Occipital lobe (tissue), 2 donors: ENCODE results near the gene STAMBPL1. TPM values are rescaled to one million over a fixed set of nuclear protein-coding genes. Genes with fewer than 3 reads are reported as not detected.
"Not testable (repeated sequence)": the region's sequence is repeated elsewhere in the genome, so short reads cannot be mapped to it uniquely, and the experiment has no call there.

Source experiments
- DNase-seq: peaks from one replicate; lab custom pipeline; 2025; lab: John Stamatoyannopoulos, UW
- total RNA-seq: library from RNA; depleted of rRNA; stranded (reverse); fragments of >200 nt; gene quantifications from one replicate; pipeline ENCODE4 v1.2.3, GENCODE V29; 2014

The STAMBPL1 gene
- 7.8 TPM for total RNA-seq

DNA sequence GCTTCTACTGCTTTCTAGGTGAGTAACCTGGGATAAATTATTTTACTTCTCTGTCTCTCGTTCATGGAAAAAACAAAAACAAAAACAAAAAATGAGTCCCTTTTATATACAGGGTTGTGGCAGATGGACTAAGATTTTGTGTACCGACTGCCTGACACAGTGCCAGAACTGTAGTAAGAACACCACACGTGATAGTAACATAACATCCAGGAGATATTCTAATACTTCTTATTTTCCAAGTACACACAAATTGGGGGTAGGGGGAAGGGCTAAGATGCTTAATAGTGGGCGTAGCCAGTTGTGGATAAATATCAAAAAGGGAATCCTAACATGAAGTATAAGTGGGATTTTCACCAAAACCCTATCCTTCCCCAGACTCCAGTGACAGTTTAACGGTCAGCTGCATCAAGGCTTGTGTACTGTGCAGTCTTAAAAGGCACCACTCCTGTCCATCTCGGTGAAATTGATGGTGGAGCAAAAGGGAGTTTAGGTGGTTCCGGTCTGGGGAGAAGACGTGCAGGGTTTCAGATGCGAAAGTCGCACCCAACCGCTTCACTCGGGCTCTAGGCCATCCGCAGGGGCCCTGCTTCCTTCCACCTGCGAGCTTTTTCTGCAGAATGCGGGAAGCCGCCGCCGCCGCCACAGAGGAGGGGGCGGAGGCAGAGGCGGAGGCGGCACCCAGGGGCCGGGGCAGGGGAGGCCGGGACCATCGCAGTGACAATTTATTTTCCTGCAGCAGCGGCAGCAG is at the start of gene STAMBPL1:
Gene STAMBPL1, plus strand, starts transcription at position 712 of the 748 bp plus-strand sequence. CDS start 21,464 bp downstream, outside the sequence.
- peak; percentile 63 for DNase-seq

DNA sequence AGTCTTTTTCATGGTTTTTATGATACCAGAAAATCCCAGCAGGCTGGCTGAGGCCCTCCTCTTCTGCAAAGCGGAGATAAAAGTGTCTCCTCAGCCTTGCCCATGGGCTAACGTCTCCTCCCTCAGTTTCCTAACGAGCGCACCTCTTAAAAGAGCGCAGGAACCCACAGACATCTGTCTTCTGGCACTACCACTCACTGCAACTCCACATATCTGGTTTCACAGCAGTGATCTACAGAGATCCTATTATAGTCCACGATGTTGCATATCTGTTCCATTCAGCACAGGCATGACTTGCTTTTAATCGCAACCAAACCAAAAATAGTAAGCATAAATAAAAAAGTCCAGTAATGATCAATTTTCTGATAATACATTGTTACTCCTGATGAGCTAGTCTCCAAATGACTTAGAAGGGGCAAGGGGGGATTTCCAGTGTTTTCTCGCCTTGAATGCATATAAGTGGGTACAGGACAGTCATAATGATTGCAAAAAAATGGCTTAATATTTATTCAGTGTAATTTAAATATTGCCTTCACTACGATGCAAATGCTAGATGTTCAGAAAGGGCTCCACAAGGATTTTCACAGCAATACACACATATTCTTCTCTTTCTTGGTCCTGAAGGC is 49.3 kb upstream of the STAMBPL1 start:
- no peak for DNase-seq

DNA sequence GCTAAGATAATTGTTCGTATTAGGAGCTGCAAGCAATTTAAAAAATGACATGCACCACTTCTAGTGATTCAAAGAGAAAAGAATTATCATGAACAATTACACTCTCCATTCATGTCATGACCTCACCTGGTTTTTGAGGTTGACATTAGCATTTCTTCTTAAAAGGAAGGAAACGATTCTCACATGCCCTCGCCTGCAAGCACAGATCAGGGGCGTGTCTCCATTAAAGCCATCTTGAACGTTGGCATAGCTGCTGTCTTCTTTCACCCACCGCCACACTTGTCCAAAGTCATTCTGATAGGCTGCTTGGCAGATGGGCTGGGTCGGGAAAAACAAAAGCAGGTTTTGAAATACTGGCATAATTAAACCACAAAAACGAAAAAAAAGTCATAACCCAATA is 48.3 kb upstream of the STAMBPL1 start:
- no peak for DNase-seq

DNA sequence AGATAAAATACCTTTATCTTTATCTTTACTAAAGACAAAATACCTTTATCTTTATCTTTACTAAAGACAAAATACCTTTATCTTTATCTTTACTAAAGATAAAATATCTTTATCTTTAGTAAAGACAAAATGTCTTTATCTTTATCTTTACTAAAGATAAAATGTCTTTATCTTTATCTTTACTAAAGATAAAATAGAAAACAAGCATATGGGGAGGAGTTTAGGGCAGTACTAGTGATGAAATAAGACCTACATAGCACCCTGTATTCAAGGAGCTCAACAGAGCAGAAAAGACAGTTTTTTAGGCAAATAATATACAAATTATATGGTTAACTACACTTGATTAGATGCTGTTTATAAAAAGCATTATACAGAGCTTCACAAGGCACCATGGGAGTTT is 47.7 kb upstream of the STAMBPL1 start:
- DNase-seq = no peak

DNA sequence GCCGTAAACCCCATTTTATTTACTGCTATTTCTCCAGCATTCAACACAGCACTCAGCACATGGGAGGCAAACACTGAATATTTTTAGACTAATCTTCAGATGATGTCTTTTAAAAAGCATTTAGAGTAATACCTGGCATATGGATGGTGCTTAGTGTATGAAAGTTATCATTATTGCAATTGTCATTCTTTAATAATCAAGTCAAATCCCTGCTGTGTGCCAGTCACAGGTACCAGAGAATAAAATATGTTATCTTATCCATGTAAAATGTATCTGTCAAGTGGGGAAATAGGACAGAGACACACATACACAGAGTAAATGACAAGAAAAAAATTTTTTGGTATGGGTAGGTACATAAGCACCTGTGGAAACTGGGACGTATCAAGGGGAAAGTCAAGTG is 46.9 kb upstream of the STAMBPL1 start:
- no peak for DNase-seq

DNA sequence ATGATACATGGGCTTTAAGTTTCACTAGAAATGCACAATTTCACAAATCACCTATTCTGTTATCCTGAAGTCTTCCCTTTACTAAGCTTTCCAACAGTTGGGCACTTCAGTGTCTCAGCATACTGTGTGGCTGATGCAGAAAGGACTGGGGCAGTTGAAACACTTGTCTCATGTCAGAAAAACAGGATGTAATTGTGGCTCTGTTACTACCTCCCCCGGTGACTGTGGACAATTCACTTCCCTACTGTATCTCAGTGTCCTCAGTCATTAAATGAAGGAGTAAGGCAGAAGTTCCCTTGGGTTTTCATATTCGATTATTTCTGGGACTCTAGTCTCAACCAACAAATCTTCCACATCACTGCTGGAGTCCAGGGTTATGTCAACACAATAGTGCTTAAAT is 46.3 kb upstream of the STAMBPL1 start:
- DNase-seq = no peak

DNA sequence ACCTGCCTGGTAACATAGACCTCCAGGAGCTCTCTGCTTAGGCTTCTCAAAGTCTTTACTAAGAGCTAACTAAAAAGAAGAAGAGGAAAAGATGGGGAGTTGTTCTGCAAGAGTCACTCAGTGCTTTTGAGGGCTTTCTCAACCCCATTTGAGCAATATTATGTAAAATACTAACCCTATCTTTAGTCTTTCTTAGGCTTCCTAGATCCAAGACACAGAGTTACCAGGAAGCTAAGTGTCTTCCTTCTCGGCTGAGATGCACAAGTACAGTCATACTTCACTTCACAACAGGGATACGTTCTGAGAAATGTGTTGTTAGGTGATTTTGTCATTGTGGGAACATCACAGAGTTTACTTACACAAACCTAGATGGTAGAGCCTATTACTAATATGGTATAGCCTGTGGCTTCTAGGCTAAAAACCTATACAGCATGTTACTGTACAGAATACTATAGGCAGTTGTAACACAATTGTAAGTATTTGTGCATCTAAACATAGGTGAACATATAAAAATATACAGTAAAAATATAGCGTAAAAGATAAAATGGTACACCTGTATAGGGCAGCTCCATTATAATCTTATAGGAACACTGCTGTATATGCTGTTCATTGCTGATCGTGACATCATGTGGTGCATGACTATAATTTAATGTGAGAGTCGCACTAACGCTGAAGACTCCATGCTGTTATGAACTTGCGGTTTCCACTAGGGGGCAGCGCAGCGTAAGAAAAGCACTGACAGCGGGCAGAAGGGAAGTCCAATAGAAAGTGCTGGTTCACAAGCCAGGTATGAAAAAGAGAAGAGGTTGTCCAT is 44.7 kb upstream of the STAMBPL1 start:
- peak; percentile 61 for DNase-seq

DNA sequence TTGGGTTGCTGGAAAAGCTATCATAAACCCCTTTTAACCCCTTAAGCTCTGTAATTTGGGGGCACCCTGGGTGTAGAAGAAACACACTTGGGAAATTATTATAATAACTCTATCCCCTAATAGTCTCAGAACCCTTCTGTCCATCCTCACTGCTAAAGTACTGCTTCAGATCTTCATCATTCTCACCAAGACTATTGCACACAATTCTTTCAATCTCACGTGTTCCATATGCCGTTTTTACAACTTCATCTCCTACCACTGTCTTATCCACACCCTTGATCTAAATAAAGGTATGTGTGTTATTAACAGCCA is 44.2 kb upstream of the STAMBPL1 start:
- DNase-seq = no peak

DNA sequence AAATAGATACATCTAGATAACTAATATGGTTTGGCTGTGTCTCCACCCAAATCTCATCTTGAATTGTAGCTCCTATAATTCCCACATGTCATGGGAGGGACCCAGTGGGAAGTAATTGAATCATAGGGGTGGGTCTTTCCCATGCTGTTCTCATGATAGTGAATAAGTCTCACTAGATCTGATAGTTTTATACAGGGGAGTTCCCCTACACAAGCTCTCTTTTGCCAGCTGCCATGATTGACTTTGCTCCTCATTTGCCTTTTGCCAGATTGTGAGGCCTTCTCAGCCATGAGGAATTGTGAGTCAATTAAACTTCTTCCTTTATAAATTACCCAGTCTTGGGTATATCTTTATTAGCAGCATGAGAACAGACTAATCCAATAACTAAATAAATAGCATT is 42.4 kb upstream of the STAMBPL1 start:
- not testable (repeated sequence) for DNase-seq

DNA sequence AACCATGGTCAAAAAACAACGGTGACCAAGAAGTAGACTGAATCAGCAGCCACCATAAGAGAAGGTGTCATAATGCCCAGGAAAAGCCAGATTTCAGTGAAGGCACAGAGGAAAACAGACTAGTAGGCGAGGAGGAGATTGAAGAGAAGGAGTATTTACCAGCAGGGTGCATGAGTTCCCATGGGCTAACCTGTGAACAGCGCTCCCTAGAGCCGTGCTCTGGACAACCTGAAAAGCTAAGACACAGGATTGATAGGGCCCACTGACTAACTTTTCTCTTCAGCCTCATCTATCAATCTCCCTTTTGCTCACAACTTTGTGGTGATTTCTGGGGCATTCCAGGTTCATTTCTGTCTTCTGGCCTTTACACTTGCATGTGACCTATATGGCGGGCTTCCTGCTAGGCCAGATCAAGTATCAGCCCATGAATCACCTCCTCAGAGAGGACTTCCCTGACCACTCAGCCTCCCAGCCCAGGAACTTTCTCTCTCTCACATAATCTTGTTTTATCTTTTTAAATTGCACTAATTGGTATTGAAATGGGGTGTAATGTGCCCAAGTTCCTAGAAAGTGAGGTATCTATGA is 41.2 kb upstream of the STAMBPL1 start:
- DNase-seq = no peak

DNA sequence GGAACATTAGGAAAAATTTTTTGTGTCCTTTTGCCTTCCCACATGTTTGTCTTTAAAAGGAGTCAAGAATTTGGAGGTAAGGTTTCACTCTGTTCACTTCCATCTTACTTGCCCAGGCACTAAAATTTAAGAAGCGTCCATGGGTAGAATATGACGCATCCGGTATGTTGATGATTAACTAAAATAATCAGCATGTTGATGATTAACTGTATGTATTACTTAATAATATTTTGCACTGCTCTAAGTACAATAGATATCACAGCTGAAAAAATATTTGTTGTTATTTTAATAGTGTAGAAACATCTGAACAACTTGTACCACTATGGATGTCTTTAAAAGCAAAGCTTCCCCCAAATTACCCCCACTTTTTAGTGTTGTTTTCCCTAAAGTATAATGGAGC is 39.9 kb upstream of the STAMBPL1 start:
- DNase-seq = no peak

DNA sequence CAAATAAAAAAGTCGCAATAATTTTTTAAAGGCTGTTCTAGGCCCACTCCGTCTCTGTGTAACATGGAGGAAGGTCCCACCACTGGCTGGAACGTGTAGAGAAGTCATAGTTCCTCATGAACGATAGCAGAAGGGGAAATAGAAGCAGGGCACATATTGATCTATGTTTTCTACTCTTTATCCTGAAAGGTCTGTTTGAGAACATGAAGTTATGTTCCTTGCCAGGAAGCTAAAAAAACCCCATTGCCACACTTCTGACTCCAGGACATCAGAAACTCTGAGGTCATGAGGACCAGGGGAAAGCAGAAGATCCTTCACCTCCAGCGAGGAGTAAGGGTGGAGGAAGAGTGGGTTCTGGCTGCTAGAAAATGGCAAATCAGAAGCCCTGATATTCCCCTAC is 39.2 kb upstream of the STAMBPL1 start:
- DNase-seq = no peak

DNA sequence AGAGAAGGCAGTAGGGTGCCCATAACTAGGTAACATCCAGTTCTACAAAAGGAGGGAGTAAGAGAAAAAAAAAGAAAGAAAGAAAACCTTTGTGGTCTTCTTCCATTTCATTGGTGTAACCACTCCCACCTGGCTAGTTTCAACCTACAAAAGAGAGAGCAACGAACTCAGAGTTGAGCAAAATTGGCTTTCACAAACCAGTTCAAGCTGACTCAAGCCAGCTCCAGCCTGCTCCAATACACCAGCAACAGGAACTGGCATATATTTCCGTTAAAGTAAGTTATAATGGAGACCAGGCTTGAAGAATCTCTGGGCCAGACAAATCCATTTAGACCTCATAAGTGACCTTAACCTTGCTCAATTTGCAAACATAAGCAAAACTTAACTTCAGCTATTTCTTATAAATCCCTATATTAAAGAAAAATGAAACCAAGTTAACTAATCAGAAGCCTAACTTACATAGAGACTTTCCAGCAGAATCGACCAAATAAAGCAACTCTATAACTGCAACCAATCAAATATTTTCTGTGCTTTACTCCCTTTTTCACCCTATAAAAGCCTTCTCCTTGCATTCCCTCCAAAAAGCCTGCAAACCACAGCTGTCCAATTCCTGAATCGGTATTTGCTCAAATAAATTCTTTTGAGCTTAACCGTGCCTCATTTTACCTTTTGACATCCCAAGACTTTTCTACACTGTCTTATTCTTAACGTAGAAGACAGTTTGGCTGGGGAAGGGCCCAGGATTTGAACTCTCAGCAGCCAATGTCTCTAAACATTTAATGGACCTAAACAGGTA is 38.5 kb upstream of the STAMBPL1 start:
- no peak for DNase-seq

DNA sequence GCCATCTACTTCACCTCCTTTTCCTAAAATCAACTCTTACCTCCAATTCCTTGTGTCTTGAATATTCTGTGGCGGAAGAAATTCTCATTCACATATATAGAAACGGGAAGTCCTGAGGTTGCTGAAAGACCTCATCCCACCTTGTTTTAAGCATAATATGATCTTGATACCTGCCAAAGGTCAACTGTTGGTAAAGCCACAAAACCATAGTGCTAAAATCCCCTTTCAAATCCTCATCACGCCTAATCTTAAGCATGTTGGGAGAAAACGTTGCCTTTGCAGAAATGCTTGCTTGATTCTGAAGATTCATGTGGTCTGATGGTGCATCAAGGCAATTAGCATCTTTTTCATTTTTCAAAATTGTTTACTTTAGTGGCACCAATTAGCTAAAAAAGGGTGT is 36.9 kb upstream of the STAMBPL1 start:
- DNase-seq = no peak

DNA sequence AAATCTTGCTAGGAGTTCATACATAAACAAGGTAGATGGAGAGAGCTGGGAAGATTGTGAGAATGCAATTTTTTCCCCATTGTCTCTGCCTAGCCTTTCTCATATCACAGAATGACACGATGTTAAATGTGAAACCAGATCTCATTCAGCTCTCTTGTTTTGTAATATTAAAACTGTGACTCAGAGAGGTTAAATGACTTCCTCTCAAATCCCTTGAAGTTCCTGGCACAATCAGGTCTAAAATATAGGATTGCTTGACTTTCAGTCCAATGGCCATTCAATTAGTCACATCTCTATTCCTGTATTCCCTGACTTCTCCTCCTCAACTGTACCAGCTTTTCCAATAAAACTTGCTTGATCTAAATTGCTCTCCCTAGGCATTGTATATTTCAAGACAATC is 31.5 kb upstream of the STAMBPL1 start:
- no peak for DNase-seq

DNA sequence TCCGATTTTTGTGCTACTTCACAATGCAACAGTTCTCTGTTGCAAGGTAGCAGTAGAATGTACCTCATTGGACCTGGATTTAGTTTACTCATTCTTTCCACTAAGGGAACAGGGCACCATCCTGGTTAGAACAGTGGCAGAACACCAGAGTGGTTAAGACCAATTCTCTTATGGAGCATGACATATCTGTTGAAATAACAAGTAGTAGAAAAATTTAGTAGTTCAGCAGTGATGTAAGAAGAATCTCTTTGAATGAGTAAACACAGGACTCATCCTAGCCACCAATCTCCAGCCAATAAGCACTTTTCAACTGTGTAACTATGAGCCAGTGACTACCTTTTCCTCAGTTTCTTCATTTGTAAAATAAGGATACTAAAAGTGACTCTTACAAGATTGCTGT is 30.8 kb upstream of the STAMBPL1 start:
- DNase-seq = no peak

DNA sequence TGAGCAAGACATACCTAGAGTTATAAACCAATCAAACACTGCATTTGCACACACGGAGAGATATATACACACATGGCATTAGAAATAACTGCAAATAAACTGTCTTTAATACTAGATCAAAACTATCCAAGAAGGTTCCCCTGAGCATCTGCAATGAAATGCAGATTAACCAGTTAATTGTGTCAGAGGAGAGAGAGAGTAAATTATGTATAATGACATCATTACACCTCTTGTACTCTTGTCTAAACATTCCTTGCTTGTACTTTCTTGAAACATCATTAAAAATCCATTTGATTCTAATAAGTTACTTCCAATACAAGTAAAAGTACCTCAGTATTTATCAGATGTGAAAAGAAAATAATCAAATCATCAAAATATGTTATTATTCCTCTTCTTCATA is 29.3 kb upstream of the STAMBPL1 start:
- no peak for DNase-seq

DNA sequence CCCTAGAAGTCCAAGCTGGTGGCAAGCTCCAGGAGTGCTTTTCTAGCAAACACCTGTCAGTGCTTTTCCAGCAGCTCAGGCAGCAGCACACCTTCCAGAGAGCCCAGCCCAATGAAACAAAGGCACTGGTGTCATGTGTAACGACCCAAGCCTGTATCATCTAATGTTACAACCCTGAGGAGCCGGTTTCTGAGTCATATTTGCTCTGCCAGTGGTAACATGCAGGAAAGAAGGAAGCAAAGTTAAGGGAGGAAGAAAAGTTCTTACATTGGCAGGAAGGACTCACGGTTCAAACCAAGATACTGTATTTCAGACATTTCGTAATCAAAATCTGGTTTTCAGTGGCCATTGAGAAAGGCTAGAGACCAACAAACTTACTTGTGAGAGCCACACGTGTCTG is 28.3 kb upstream of the STAMBPL1 start, which contains the start of gene ANKRD22:
Gene ANKRD22, minus strand, starts transcription at position 139 of the 400 bp plus-strand sequence. CDS start 237 bp downstream, outside the sequence.
- no peak for DNase-seq

DNA sequence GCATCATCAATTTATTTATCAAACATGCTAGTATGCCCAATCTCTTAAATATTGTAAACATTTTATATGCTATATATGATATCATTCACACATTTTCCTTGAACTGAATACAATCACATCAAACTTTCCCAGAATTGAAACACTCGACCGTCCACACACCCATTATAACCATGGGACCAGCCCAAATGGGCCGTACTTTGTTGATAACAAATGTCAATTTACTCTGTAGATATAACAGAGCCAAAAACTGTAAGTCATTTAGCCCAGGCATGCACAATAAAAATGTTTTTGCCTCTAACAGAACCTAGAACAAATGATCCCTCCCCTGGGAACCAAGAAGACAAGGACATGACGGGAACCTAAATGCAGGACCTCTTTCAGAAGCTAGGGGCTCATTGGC is 27.7 kb upstream of the STAMBPL1 start:
- no peak for DNase-seq

DNA sequence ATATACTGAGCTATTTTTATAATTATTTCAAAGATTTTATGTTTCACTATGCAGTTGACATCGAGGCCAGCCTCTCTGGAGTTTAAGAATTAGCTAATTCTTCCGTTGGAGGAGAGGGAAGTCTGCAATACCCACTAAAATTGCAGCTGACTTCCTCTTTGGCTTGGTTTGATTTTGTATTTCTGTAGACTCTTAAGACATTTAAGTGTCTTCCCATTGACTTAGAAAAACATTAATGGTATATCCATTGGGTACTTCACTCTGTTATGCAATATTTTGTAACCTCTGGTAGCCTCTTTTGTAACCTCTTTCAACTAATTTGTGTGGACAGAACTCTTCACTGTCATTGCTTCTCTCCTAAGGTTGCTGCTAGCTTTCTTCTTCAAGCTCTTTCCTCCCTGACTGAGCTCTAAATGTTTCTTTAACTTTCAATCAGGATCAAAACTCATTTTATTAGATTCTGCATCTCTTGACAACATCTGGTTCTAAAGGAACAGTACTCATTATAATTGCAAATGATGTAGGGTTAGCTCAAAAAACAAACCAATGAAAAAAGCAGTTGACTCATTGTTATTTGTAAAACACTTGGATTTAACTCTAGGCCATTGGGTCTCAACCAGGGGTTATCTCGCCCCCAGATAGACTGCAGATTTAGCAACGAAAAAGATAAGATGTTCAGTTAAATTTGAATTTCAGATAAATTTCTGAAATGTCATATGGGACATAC is 26.7 kb upstream of the STAMBPL1 start:
- no peak for DNase-seq

DNA sequence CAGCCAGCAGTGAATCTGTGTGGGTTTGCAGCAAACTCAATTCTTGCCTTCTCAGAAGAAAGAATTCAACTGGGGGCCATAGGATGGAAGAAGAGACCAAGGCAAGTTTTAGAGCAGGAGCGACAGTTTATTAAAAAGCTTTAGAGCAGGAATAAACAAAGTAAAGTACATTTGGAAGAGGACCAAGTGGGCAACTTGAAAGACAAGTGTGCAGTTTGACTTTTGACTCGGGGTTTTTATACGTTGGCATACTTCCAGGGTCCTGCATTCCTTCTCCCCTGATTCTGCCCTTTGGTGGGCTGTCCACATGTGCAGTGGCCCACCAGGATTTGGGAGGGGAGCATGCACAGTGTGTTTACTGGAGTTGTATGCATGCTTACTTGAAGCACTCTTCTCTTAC is 25.4 kb upstream of the STAMBPL1 start:
- no peak for DNase-seq
